Mucosa of rectum (tissue), 2 donors: ENCODE measurements around the gene TTF2.

Source experiments
- H3K27ac ChIP-seq, 2 donors: one replicate each; pipeline ENCODE4 v1.7.0; 2013; ENCODE audit warnings: inconsistent platforms in 2 of 2, low read depth in 2 of 2, low read length in 2 of 2
- H3K27me3 ChIP-seq, 2 donors: one replicate each; pipeline ENCODE4 v1.7.0; 2013; ENCODE audit warnings: low read length in 2 of 2; ENCODE audit not compliant: control insufficient read depth in 2 of 2, insufficient read depth in 2 of 2
- H3K36me3 ChIP-seq, 2 donors: one replicate each; pipeline ENCODE4 v1.7.0; 2013; ENCODE audit warnings: low read length in 2 of 2; ENCODE audit not compliant: control insufficient read depth in 2 of 2, insufficient read depth in 2 of 2
- H3K4me1 ChIP-seq, 2 donors: one replicate each; pipeline ENCODE4 v1.7.0; 2013; ENCODE audit warnings: low read length in 2 of 2, mild to moderate bottlenecking in 1 of 2; ENCODE audit not compliant: control insufficient read depth in 2 of 2, insufficient read depth in 2 of 2
- H3K4me3 ChIP-seq, 2 donors: one replicate each; pipeline ENCODE4 v1.7.0; 2013; ENCODE audit warnings: low read length in 2 of 2
- H3K9ac ChIP-seq, 2 donors: one replicate each; pipeline ENCODE4 v1.7.0; 2013; ENCODE audit warnings: low read length in 2 of 2, low read depth in 1 of 2, mild to moderate bottlenecking in 1 of 2
- H3K9me3 ChIP-seq, 2 donors: one replicate each; pipeline ENCODE4 v1.7.0; 2013; ENCODE audit warnings: low read length in 2 of 2; ENCODE audit not compliant: control insufficient read depth in 2 of 2
- donor health status: healthy.
- donor health status: Normal muscosa, but diverticular disease.

Gene TTF2

DNA sequence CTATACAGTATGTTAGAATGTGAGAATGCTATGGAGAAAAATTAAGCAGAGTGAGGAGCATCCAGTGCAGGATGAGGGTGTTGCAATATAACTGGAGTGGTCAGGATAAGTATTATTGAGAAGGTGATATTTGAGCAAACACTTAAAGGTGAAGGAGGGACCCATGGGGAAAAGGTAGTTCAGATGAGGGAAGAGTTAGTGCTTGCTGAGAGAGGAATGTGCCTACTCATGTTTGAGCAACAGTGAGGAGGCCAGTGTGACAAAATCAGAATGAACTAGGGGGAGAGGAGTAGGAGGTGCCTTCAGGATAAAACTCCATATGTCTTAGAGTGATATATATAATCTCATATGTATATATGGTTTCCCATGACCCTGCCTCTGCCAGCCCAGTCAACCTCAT lies 67.7 kb downstream of the TTF2 start:
- Histone ChIP-seq H3K9ac (no peak overlapping the region), H3K27me3 (peaks cover 3 to 5% of the 10 kb centered on the region in 2 donors), H3K4me1 (no peaks in the 10 kb centered on the region), H3K27ac (no peak overlapping the region), H3K4me3 (no peak overlapping the region), H3K36me3 (no peaks in the 10 kb centered on the region), H3K9me3 (no peaks in the 10 kb centered on the region)

DNA sequence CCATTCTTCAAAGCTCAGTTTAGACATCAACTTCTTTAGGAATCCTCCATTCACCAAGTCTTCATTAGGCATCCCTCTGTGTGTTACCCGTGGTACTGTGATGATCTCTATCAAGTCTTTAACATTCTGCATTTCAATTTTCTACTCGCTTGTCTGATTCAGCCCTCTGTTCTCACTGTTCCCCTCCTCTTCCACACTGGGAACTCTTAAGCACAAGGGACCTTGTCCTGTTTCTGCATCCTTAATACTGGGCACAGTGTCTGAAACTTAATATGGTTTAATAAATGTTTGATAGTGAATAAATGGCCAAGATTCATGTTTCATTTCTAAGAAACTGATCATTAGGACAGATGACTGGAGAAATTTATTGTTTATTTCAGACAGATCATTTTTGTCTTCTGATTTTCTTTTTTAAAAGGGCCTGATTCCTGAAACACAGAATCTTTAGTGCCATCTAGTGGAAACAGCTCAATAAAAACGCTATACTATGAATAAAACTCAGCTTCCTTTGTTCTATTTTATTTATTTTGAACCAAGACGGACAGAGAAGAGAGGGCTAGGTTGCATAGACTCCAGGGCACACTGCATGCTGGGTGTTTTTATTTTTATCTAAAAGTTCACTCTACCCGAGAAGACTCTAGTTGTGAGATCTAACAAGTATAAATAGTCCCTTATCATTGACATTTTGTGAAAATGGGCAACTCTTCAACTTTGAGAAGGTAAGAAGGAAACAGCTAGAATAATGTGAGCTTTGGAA lies 68.4 kb downstream of the TTF2 start:
- Histone ChIP-seq H3K36me3 (no peaks in the 10 kb centered on the region), H3K27ac (no peak overlapping the region), H3K4me1 (no peaks in the 10 kb centered on the region), H3K9me3 (no peaks in the 10 kb centered on the region), H3K9ac (no peak overlapping the region), H3K4me3 (no peak overlapping the region), H3K27me3 (peaks cover 3 to 5% of the 10 kb centered on the region in 2 donors)

DNA sequence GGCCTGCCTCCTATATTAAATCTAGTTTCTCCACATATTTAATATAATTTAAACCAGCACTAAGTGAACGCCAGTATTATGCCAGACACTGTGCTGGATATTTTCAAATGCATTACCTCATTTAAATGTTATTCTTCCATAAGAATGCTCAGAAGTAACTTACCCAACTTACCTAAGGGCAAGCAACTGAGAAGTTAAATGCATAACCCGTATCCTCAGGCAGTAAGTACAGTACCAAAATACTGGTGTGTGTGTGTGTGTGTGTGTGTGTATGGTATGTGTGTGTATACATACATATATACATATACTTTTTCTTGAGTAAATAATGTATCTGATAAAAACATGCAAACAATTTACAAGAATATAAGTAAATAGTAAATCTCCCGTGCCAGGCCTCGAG lies 70.4 kb downstream of the TTF2 start:
- Histone ChIP-seq H3K4me3 (no peak overlapping the region), H3K27me3 (peaks cover 3% of the 10 kb centered on the region in 2 donors)

DNA sequence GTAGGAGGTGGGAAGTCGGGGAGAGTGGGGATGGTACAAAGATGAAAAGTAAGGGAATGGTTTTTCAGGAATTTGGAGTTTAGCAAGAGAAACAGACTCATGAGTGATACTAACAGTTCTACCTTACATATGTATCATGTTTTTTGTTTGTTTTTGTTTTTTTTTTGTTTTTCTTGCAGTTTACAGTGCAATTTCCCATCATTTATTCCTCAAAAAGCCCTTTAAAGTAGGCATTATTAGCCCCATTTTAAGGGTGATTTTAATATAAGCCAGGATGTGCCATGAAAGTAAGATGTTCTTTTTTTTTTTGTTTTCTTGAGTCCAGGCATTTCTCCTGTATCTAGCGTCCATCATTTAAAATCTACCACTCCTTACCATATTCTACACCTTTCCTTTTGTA lies 75.2 kb downstream of the TTF2 start:
- Histone ChIP-seq H3K36me3 (no peaks in the 10 kb centered on the region), H3K27ac (no peak overlapping the region), H3K4me1 (no peaks in the 10 kb centered on the region), H3K27me3 (no peaks in the 10 kb centered on the region), H3K9ac (no peak overlapping the region), H3K4me3 (no peak overlapping the region), H3K9me3 (no peaks in the 10 kb centered on the region)

More for the DNA sequence above, 70.4 kb downstream of the TTF2 start:
- Histone ChIP-seq H3K9me3 (no peaks in the 10 kb centered on the region), H3K36me3 (no peaks in the 10 kb centered on the region), H3K27ac (no peak overlapping the region), H3K9ac (no peak overlapping the region), H3K4me1 (no peaks in the 10 kb centered on the region)

DNA sequence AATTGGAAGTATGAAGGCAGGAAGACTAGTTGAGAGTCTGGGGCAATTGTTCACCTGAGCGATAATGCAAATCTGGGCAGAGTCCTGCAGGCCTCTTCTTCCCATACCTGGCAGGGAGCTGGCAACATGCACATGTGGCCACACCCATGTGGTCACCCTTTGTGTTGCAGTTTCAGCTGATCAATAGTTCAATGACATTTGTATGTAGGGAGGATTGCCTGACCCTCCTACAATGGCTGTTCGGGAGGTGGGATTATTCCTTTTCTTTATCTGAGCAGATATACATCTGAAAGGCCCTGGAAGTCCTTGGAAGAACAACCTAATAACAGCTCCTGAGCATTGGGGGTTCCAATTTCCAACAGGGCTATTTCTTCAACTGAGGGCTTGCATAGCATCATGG lies 76.6 kb downstream of the TTF2 start:
- Histone ChIP-seq H3K4me1 (no peaks in the 10 kb centered on the region), H3K36me3 (no peaks in the 10 kb centered on the region), H3K4me3 (no peak overlapping the region), H3K27ac (no peak overlapping the region), H3K27me3 (no peaks in the 10 kb centered on the region), H3K9ac (no peak overlapping the region), H3K9me3 (no peaks in the 10 kb centered on the region)

DNA sequence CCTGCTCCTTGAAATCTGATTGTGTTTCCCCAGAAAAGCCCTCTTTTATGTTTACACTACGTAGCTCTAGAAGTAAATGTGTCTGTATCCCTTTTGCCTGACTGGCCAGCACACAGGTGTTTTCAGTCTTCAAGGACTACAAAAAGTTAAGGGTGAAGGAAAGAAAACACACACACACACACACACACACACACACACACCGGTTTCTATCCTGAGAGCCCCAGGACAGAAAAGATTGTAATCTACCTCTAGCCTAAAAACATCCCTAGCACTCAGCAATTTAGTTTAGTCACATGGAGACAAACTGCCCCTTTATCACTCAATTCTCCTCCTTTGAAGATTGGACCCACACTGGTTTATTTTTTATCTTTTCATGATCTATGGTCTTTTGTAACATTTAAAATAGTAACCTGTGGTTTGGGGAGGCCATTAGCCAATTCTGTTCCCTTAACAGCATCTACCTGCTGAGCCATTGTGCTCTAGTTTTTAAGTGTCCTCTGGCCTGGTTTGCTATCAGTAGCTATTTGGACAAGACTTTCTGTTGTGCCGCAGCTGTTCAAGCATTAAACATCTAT lies 77.2 kb downstream of the TTF2 start:
- Histone ChIP-seq H3K27ac (no peak overlapping the region), H3K4me3 (no peak overlapping the region), H3K27me3 (no peaks in the 10 kb centered on the region), H3K36me3 (no peaks in the 10 kb centered on the region), H3K9ac (no peak overlapping the region), H3K9me3 (no peaks in the 10 kb centered on the region), H3K4me1 (no peaks in the 10 kb centered on the region)

DNA sequence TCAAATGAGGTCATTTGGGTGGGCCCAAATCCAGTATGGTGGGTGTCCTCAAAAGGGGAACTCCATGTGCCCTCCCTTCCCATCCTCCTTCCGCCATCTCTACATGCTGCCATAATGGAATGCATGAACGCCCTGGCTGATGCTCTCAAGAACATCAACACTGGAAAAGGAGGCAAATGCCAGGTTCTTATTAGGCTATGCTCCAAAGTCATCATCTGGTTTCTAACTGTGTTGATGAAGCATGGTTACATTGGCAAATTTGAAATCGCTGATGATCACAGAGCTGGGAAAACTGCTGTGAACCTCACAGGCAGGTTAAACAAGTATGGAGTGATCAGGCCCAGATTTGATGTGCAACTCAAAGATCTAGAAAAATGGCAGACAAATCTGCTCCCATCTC lies 78.0 kb downstream of the TTF2 start:
- Histone ChIP-seq H3K27me3 (no peaks in the 10 kb centered on the region), H3K9ac (no peak overlapping the region), H3K4me3 (no peak overlapping the region), H3K4me1 (no peaks in the 10 kb centered on the region), H3K36me3 (no peaks in the 10 kb centered on the region), H3K27ac (no peak overlapping the region), H3K9me3 (no peaks in the 10 kb centered on the region)

DNA sequence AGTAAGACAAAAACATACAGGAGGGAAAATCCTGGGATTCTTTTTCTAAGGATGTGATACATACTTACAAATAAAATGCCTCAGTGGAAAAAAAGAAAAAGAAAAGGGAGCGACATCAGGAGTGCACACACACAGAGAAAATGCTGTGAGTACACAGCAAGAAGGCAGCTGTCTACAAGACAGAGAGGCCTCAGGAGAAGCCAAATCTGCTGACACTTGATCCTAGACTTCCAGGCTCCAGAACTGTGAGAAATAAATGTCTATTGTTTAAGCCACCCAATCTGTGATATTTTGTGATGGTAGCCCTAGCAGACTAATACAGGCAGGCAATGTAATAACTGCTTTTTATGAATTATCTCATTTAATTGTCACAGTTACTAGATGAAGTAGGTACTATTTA lies 78.4 kb downstream of the TTF2 start:
- H3K4me3 ChIP-seq: no peak overlapping the region
- H3K36me3 ChIP-seq: no peaks in the 10 kb centered on the region
- no peaks in the 10 kb centered on the region for H3K9me3 ChIP-seq
- no peak overlapping the region for H3K27ac ChIP-seq
- no peaks in the 10 kb centered on the region for H3K4me1 ChIP-seq
- no peaks in the 10 kb centered on the region for H3K27me3 ChIP-seq
- H3K9ac ChIP-seq: no peak overlapping the region

DNA sequence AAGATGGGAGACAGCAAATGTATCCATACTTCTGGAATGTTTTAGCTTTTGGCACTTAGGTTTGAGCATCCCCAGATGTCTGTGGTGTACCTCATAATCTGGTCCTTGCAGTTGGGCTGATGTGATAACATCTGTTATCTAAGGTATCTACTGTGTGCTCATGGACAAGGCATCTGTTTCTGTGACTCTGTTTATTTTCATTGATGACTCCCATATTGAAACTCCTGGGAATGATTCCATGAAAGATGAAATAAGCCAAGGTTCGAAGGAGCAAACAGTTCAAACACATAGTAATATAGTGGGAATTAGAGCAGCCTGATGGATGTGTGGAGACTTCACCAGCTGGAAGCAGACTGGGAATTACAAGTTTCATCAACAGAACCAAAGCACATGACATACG lies 82.1 kb downstream of the TTF2 start:
- H3K27me3 ChIP-seq: no peaks in the 10 kb centered on the region
- no peak overlapping the region for H3K4me3 ChIP-seq
- no peaks in the 10 kb centered on the region for H3K9me3 ChIP-seq

DNA sequence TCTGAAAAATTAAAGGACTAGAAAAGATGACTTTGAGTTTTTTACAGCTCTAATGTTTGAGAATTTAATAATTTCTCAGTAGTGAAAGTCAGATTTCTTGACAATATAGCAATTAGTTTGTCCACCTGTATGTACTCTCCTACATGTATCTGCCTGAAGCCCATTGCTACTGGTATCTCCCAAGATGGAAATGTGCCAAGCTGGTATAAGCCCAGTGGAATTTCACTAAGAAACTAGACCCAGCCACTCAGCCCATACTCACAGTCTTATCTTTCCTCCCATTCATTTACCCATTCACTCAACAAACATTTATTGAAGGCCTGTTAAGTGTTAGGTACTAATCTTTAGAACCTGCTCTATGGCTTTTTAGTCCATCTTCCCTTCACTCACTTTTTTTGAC lies 83.0 kb downstream of the TTF2 start:
- Histone ChIP-seq H3K27ac (no peak overlapping the region), H3K4me1 (no peaks in the 10 kb centered on the region), H3K9ac (no peak overlapping the region), H3K4me3 (no peak overlapping the region), H3K27me3 (no peaks in the 10 kb centered on the region), H3K9me3 (no peaks in the 10 kb centered on the region), H3K36me3 (no peaks in the 10 kb centered on the region)

More for the DNA sequence above, 82.1 kb downstream of the TTF2 start:
- Histone ChIP-seq H3K9ac (no peak overlapping the region), H3K27ac (no peak overlapping the region), H3K36me3 (no peaks in the 10 kb centered on the region), H3K4me1 (no peaks in the 10 kb centered on the region)
